Activated CD4-positive, alpha-beta T cell treated with anti-CD3 and anti-CD28 coated beads, Interleukin-2, amount 50 U/mL, for 24 hours (primary cell): ENCODE results near the gene MKLN1.
"Not testable (repeated sequence)": the region's sequence is repeated elsewhere in the genome, so short reads cannot be mapped to it uniquely, and the experiment has no call there.

Experiments
- DNase-seq, 2 donors: peaks; one replicate each; pipeline ENCODE4 v3.0.0-alpha.2; 2020; ENCODE audit warnings: low read depth in 1 of 2, low spot score in 1 of 2

MKLN1 gene

DNA sequence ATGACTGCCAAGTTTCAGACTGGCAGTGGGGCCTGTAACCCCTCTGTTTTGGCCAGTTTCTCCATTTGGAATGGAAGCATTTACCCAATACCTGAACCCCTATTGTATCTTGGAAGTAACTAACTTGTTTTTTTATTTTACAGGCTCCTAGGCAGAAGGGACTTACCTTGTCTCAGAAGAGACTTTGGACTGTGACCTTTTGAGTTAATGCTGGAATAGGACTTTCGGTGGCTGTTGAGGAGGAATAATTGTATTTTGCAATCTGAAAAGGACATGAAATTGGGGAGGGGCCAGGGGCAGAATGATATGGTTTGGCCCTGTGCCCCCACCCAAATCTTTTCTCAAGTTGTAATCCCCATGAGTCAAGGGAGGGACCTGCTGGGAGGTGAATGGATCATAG lies 20.0 kb upstream of the MKLN1 start:
- DNase-seq = no peak

- no peak for DNase-seq
Observed at GRCh38 chr7:131312838-131313237, 14.8 kb upstream of the MKLN1 start.

- DNase-seq = no peak
Observed at GRCh38 chr7:131320603-131321002, 7.1 kb upstream of the MKLN1 start.

GRCh38 chr7:131321656-131322055 lies 6.0 kb upstream of the MKLN1 start:
- DNase-seq = no peak

GRCh38 chr7:131322061-131322460 lies 5.6 kb upstream of the MKLN1 start:
- DNase-seq = no peak

DNA sequence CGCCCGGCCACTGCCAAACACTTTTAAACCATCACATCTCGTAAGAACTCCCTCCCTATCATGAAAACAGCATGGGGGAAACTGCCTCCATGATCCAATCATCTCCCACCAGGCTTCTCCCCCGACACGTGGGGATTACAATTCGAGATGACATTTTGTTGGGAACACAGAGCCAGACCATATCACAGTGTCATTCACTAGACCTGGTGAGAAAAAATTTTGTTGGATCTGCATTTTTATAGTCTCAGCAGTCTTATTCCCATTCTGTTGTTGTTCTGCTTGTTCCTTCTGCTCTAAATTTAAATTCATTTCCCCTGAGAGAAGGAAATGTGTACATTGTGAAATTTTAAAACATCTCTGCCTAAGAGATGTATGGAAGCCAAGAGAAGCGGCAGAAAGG lies 4.8 kb upstream of the MKLN1 start:
- no peak for DNase-seq

DNA sequence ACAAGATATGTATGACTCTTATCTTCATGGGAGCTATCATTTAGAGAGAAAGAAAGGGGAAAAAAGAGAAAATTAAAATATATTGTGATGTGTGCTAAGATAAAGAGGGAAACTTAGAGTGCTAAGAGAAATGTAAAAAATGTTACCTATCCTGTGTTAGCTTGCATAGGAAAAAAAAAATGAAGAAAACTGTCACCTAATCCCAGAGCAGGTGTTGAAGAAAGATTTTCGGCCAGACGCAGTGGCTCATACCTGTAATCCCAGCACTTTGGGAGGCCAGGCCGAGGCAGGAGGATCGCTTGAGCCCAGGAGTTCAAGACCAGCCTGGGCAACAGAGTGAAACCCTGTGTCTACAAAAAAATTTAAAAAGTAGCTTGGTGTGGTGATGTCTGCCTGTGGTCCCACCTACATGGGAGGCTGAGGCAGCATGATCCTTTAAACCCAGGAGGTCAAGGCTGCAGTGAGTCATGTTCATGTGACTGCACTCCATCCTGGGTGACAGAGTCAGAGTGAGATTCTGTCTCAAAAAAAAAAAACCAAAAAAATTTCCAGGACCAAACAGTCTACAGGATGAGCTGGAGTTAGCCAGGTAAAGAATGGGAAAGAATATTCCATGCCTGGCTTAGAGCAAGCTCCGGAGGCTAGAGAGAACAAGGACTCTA lies 2.4 kb upstream of the MKLN1 start:
- DNase-seq = no peak

- no peak for DNase-seq
Observed at GRCh38 chr7:131326576-131326975, 1.1 kb upstream of the MKLN1 start.

DNA sequence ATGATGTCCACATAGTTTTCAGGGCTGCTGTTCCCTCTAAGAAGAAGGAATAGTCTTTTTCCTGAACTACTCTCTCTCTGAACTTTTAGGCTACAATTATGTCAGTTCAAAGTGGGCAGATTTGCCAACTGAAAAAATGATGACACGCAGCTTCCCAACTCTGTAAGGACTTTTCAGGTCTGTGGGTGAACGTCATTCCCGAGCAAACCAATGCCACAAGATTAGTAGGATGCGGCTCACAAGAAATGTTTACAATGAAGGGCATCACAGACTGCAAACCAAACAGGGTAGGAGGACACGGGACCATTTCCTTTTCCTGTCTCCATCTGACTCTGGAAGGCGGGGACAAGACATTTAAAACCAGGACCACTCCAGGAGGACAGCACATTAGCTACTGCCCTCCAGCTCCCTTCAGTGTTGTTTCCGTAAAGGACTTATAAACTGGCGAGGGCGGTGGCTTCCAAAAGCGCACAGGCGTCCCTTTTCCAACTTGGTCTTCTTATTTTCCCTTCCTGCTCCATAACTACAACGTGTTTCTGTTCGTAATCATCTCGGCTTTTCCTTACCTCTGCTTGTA lies 539 bp upstream of the MKLN1 start:
- DNase-seq = no peak

DNA sequence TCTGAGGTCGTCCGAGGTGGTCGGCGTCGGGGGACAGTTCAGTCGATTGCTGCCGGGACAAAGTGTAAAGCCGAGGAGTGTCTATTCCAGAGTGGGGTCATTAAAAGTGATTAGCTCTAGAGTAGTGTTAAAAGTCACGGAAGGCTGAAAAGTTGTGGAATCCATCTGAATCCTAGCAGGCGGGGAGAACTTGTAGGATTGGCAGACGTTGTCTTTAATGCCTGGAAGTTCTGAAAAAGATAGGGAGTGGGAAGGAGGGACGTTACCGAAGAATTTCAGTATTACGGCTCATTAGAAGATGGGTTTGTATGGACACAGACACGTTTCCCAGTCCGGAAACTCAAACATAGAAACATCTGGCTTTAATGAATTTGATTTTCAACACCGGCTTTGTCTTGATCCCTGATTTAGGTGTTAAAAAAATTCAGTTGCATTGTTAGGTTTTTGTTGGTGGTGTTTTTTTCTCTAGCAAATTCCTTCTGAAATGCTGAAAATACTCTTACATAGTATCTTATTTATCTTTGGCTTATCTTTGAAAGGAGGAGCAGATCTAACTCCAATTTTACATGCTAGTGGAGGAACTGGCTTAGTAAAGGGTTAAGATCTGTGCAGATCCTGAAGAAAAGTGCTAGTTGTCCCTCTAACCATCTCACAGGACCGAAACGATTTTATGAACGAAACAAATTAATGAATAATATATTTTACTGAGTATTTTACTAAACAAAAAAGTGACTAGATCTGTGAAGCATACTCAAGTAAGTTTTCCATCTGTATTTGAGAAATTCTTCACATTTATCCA lies 900 bp downstream of the MKLN1 start:
- DNase-seq = no peak

DNA sequence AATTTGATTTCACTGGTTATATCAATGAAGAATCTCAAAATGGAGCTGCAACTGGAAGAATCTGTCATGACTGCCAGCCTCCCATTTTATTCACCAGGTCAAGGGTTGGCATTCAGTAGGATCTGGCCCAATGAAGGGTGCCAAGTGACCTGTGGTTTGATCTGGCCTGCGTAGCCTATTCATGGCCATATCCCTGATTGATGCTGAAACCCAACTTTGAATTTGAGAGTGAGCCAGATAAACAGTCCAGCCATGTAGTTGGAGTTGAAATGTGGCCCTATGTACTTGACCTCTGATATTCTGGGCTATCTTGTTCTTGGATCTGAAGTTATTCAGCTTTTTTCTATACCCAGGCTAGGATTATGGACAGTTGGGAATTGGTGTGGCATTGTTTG lies 1.5 kb downstream of the MKLN1 start:
- no peak for DNase-seq

- DNase-seq = no peak
Observed at GRCh38 chr7:131330299-131330698, 2.6 kb downstream of the MKLN1 start.

DNA sequence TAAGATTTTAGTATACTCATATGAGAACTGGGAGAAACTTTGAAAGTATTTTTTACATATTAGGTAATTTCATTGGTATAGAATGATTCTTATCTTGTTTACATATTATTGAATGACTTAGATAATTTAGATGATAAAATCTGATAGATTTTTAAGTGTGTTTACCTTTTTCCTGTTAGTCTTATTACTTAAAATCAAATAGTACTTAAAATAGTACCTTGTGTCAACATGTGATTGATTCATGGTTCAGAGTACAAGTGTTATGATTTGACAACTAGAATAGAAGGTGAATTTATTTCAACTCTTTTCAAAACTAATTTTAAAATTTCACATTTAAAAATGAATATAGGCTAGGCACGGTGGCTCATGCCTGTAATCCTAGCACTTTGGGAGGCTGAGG lies 4.1 kb downstream of the MKLN1 start:
- no peak for DNase-seq

DNA sequence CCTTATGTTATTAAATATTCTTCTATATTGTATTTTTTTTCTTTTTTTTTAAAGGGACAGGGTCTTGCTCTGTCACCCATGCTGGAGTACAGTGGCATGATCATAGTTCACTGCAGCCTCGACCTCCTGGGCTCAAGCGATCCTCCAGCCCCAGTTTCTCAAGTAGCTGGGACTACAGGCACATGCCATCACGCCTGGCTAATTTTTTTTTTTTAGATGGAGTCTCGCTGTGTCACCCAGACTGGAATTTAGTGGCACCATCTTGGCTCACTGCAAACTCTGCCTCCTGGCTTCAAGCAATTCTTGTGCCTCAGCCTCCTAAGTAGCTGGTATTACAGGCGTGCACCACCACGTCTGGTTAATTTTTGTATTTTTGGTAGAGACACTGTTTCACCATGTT lies 5.1 kb downstream of the MKLN1 start:
- DNase-seq = not testable (repeated sequence)

DNA sequence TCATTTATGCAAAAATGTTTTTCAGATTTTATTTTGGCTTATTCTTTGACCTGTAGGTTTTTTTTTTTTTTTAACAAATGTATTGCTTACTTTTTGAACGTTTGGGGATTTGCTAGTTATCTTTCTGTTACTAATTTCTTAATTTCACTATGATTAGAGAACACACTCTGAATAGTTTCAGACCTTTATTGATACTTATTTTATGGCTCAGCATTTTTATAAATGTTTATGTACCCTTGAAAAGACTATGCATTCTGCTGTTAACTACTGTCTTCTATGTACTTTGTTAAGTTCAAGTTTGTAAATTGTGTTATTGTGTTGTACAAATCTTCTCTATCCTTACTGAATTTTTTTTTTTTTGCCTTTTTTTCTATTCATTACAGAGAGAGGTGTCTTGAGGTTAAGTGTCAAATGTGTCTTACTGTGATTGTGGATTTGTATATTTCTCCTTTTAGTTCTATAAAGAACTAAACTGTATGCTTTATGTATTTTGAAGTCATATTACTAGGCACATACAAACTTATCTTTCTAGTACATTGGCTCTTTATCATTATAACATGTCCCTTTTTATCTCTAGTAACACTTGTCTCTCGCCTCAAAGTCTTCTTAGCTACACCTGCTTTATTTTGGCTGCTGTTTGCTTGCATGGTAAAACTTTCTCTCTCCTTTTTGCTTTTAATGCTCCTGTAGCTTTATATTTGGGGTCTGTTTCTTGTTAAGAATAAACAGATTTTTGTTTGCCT lies 8.1 kb downstream of the MKLN1 start:
- DNase-seq = no peak

GRCh38 chr7:131336956-131337355 lies 9.3 kb downstream of the MKLN1 start:
- DNase-seq = no peak

DNA sequence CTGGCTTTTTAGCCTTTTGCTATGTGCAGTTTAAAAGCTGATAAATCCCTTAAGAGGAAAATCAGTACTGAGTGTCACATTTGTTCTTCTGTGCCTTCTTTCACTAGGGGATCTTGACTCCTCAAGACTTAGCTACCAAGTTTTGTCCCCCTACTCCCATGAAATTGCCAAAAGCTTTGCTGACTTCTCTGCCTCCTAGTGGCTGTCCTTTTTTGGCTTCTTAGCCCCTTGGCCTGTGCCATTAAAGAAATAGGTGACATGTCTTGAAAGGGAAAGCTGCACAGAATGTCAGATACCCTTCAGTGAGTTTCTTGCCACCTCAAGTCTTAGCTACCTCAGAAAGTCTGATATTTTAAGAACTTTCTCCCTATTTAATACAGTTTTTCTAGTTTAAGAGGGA lies 10.5 kb downstream of the MKLN1 start:
- DNase-seq = no peak

DNA sequence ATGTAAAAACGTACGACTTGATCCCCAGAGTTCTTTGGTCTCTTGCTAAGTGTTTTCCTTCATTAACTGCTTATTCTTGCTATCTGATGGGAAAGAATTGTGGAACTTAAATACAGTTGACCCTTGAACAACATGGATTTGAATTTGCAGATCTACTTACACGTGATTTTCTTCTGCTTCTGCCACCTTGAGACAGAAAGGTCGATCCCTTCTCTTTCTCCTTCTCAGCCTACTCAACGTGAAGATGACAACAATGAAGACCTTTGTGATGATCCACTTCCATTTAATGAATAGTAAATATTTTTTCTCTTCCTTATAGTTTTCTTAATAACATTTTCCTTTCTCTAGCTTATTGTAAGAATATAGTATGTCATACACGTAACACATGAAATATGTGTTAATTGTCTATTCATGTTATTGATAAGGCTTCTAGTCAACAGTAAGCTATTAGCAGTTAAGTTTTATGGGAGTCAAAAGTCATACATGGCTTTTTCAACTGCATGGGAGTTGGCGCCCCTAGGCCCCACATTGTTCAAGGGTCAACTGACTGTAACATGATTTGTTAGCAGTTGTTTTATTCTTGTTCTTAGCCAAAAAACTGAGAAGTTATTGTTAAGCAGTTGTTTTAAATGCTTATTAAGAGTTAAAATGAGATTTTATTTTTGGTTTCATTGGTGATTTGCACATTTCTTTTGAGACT lies 11.2 kb downstream of the MKLN1 start:
- DNase-seq = no peak

GRCh38 chr7:131341690-131342089 lies 14.0 kb downstream of the MKLN1 start:
- no peak for DNase-seq

DNA sequence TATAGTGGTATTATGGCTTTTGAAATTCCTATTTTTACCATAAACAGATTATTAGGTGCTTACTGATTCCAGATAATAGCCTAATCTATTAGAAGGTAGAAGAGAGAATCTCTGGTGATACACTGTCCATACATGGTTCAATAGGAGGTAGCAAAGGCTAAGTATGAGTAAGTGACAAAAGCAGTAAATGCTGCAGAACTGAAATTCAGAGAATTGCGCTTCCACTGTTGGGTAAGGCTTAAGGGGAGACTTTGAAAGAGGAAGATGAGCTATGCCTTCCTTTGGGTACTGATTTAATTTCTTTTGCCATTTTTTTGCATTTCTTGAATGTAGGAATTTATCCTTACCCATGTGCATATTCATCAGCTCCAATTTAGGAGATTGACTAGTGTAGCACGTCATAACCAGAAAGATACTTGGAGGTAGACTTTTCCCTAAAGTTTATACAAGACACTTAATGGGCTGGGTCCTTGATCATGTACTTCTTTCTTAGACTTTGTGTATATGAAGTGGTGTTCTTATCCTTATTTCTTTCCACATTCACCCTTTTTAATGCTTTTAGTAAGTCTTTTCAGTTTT lies 15.3 kb downstream of the MKLN1 start:
- DNase-seq = no peak
